WTC11 (cell line): ENCODE data around the gene GRXCR2. TPM values are rescaled to one million over a fixed set of nuclear protein-coding genes. Genes with fewer than 3 reads are reported as not detected.

Source experiments
- ATAC-seq: fragments of 200-7000 bp; cut with Tn5 transposase; 2 replicates; pipeline ENCODE4 v1.10.0; 2021; ENCODE audit warnings: mild to moderate bottlenecking, moderate library complexity
- CTCF ChIA-PET: fragments of 300-600 bp; sonication (Branson Sonifier 250); formaldehyde crosslinking; loops from one replicate; lab custom pipeline; 2021; ENCODE audit warnings: antibody characterized with exemption; lab: Charles Lee
- POLR2A ChIA-PET: fragments of 350-600 bp; sonication (Branson Sonifier 250); formaldehyde crosslinking; loops from one replicate; lab custom pipeline; 2021; ENCODE audit warnings: antibody characterized with exemption; lab: Charles Lee
- DNase-seq: peaks from one replicate; pipeline ENCODE4 v3.0.0; 2021; ENCODE audit warnings: low spot score
- H3K27ac Mint-ChIP-seq: 2 replicates; pipeline ENCODE4 v1.8.0; 2021; ENCODE audit warnings: mixed read lengths
- H3K27me3 Mint-ChIP-seq: 2 replicates; pipeline ENCODE4 v1.8.0; 2021; ENCODE audit warnings: low read depth, mild to moderate bottlenecking, moderate library complexity, mixed read lengths
- H3K36me3 Mint-ChIP-seq: 2 replicates; pipeline ENCODE4 v1.8.0; 2021; ENCODE audit warnings: mixed read lengths
- H3K4me1 Mint-ChIP-seq: 2 replicates; pipeline ENCODE4 v1.8.0; 2022; ENCODE audit warnings: mixed read lengths
- H3K4me3 Mint-ChIP-seq: 2 replicates; pipeline ENCODE4 v1.8.0; 2021; ENCODE audit warnings: mild to moderate bottlenecking, moderate library complexity, mixed read lengths
- H3K9me3 Mint-ChIP-seq: 2 replicates; pipeline ENCODE4 v1.8.0; 2021; ENCODE audit warnings: mixed read lengths
- AFF4 ChIP-seq: sonication (generic); formaldehyde crosslinking; IDR thresholded peaks from 2 replicates; pipeline ENCODE4 v1.8.1; 2023; ENCODE audit warnings: mild to moderate bottlenecking, missing genetic modification reagents, borderline replicate concordance
- CDX4 ChIP-seq: fragments of 250-450 bp; sonication (Bioruptor Pico); IDR thresholded peaks from 2 replicates; pipeline ENCODE4 v1.9.0; 2021; ENCODE audit warnings: moderate library complexity, mild to moderate bottlenecking, inconsistent platforms, borderline replicate concordance
- E2F4 ChIP-seq: sonication (generic); formaldehyde crosslinking; IDR thresholded peaks from 2 replicates; pipeline ENCODE4 v1.8.1; 2022; ENCODE audit warnings: low read depth, mild to moderate bottlenecking, moderate library complexity, missing genetic modification reagents, borderline replicate concordance
- ELF4 ChIP-seq: sonication (generic); formaldehyde crosslinking; IDR thresholded peaks from 2 replicates; pipeline ENCODE4 v1.8.1; 2022; ENCODE audit warnings: low read depth, mild to moderate bottlenecking, moderate library complexity, missing genetic modification reagents
- EMX1 ChIP-seq: fragments of 250-450 bp; sonication (Bioruptor Pico); IDR thresholded peaks from 2 replicates; pipeline ENCODE4 v1.8.0; 2021; ENCODE audit warnings: mild to moderate bottlenecking
- ETV6 ChIP-seq: sonication (generic); formaldehyde crosslinking; IDR thresholded peaks from 2 replicates; pipeline ENCODE4 v1.8.1; 2022; ENCODE audit warnings: mild to moderate bottlenecking, missing genetic modification reagents
- FOXK1 ChIP-seq: sonication (generic); formaldehyde crosslinking; IDR thresholded peaks from 2 replicates; pipeline ENCODE4 v1.8.0; 2022; ENCODE audit warnings: mild to moderate bottlenecking, moderate library complexity, missing genetic modification reagents
- GTF2I ChIP-seq: fragments of 250-450 bp; sonication (Bioruptor Pico); conservative IDR thresholded peaks from 2 replicates; pipeline ENCODE4 v1.4.0; 2021; ENCODE audit warnings: mild to moderate bottlenecking
- HMGA2 ChIP-seq: fragments of 250-450 bp; sonication (Bioruptor Pico); IDR thresholded peaks from 2 replicates; pipeline ENCODE4 v1.4.0; 2021; ENCODE audit warnings: mild to moderate bottlenecking, moderate library complexity
- IRF2 ChIP-seq: sonication (generic); formaldehyde crosslinking; IDR thresholded peaks from 2 replicates; pipeline ENCODE4 v1.8.0; 2022; ENCODE audit warnings: low read depth, missing genetic modification reagents, borderline replicate concordance
- MAX ChIP-seq: sonication (generic); formaldehyde crosslinking; IDR thresholded peaks from 2 replicates; pipeline ENCODE4 v1.8.0; 2022; ENCODE audit warnings: mild to moderate bottlenecking, missing genetic modification reagents
- NR1H2 ChIP-seq: sonication (generic); formaldehyde crosslinking; IDR thresholded peaks from 2 replicates; pipeline ENCODE4 v1.9.0; 2021; ENCODE audit warnings: mild to moderate bottlenecking, moderate library complexity, missing genetic modification reagents
- NR2C2 ChIP-seq: sonication (generic); formaldehyde crosslinking; IDR thresholded peaks from 2 replicates; pipeline ENCODE4 v1.8.0; 2022; ENCODE audit warnings: mild to moderate bottlenecking, missing genetic modification reagents
- NR3C1 ChIP-seq: sonication (generic); formaldehyde crosslinking; conservative IDR thresholded peaks from 2 replicates; pipeline ENCODE4 v1.8.1; 2023; ENCODE audit warnings: low read depth, mild to moderate bottlenecking, missing genetic modification reagents
- PRRX2 ChIP-seq: fragments of 250-450 bp; sonication (Bioruptor Pico); IDR thresholded peaks from 2 replicates; pipeline ENCODE4 v1.8.0; 2021; ENCODE audit warnings: mild to moderate bottlenecking
- RORB ChIP-seq: fragments of 250-450 bp; sonication (Bioruptor Pico); IDR thresholded peaks from 2 replicates; pipeline ENCODE4 v1.9.0; 2021; ENCODE audit warnings: mild to moderate bottlenecking
- SOX15 ChIP-seq: fragments of 250-450 bp; sonication (Bioruptor Pico); IDR thresholded peaks from 2 replicates; pipeline ENCODE4 v1.9.0; 2021; ENCODE audit warnings: mild to moderate bottlenecking
- USF1 ChIP-seq: sonication (generic); formaldehyde crosslinking; IDR thresholded peaks from 2 replicates; pipeline ENCODE4 v1.8.0; 2022; ENCODE audit warnings: mild to moderate bottlenecking, missing genetic modification reagents
- ZNF138 ChIP-seq: sonication (generic); formaldehyde crosslinking; conservative IDR thresholded peaks from 2 replicates; pipeline ENCODE4 v1.8.1; 2022; ENCODE audit warnings: mild to moderate bottlenecking, moderate library complexity, missing genetic modification reagents
- ZNF671 ChIP-seq: fragments of 250-450 bp; sonication (Bioruptor Pico); IDR thresholded peaks from 2 replicates; pipeline ENCODE4 v1.8.0; 2021; ENCODE audit warnings: mild to moderate bottlenecking
- total RNA-seq: library from RNA; stranded (reverse); gene quantifications from 3 replicates; pipeline ENCODE4 v1.2.3, GENCODE V29; 2021
- TF ChIP-seq, protein P1 (sequence below): fragments of 250-450 bp; sonication (Bioruptor Pico); IDR thresholded peaks from 2 replicates; pipeline ENCODE4 v1.9.0; 2021; ENCODE audit warnings: mild to moderate bottlenecking, borderline replicate concordance
- TF ChIP-seq, protein P2 (sequence below): sonication (generic); formaldehyde crosslinking; IDR thresholded peaks from 2 replicates; pipeline ENCODE4 v1.8.0; 2022; ENCODE audit warnings: mild to moderate bottlenecking, missing genetic modification reagents
- TF ChIP-seq, protein P3 (sequence below): sonication (generic); formaldehyde crosslinking; IDR thresholded peaks from 2 replicates; pipeline ENCODE4 v1.8.1; 2023; ENCODE audit warnings: mild to moderate bottlenecking, missing genetic modification reagents

GRXCR2 gene
- total RNA-seq, 1 experiment from 2014 or later, result not detected

DNA sequence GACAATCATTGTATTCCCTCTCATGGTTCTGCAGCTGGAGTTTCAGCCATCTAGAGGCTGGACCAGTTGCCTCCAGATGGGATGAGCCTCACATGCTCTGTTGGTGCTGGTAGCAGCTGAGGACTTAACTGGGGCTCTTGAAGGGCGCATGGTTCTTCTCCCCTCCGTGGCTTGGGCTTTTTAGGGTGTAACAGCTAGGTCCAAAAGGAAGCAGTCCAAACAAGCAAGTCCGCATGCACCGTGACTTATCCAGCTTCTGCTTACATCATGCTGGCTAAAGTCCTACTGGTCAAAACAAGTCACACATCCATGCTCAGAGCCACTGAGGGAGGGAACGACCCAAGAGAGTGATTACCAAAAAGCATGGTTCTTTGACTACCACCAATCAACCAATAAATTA, 31.9 kb upstream of the GRXCR2 start:
- H3K36me3 Mint-ChIP-seq, result 0 out of 2 replicates have a peak, but pooled peaks cover 3% of the 10 kb centered on the region
- TF ChIP-seq NR1H2 (CRISPR knock-in tag) (no peak), EMX1 (no peak), NR3C1 (CRISPR knock-in tag) (no peak), E2F4 (CRISPR knock-in tag) (no peak), ZNF138 (CRISPR knock-in tag) (no peak), PRRX2 (CRISPR knock-in tag) (no peak), RORB (no peak), CDX4 (CRISPR knock-in tag) (no peak), USF1 (CRISPR knock-in tag) (no peak), MAX (CRISPR knock-in tag) (no peak), ELF4 (no peak), IRF2 (no peak), FOXK1 (CRISPR knock-in tag) (no peak)
- TF ChIP-seq, protein P1, sequence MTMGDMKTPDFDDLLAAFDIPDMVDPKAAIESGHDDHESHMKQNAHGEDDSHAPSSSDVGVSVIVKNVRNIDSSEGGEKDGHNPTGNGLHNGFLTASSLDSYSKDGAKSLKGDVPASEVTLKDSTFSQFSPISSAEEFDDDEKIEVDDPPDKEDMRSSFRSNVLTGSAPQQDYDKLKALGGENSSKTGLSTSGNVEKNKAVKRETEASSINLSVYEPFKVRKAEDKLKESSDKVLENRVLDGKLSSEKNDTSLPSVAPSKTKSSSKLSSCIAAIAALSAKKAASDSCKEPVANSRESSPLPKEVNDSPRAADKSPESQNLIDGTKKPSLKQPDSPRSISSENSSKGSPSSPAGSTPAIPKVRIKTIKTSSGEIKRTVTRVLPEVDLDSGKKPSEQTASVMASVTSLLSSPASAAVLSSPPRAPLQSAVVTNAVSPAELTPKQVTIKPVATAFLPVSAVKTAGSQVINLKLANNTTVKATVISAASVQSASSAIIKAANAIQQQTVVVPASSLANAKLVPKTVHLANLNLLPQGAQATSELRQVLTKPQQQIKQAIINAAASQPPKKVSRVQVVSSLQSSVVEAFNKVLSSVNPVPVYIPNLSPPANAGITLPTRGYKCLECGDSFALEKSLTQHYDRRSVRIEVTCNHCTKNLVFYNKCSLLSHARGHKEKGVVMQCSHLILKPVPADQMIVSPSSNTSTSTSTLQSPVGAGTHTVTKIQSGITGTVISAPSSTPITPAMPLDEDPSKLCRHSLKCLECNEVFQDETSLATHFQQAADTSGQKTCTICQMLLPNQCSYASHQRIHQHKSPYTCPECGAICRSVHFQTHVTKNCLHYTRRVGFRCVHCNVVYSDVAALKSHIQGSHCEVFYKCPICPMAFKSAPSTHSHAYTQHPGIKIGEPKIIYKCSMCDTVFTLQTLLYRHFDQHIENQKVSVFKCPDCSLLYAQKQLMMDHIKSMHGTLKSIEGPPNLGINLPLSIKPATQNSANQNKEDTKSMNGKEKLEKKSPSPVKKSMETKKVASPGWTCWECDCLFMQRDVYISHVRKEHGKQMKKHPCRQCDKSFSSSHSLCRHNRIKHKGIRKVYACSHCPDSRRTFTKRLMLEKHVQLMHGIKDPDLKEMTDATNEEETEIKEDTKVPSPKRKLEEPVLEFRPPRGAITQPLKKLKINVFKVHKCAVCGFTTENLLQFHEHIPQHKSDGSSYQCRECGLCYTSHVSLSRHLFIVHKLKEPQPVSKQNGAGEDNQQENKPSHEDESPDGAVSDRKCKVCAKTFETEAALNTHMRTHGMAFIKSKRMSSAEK, result no peak
- TF ChIP-seq, protein P2, sequence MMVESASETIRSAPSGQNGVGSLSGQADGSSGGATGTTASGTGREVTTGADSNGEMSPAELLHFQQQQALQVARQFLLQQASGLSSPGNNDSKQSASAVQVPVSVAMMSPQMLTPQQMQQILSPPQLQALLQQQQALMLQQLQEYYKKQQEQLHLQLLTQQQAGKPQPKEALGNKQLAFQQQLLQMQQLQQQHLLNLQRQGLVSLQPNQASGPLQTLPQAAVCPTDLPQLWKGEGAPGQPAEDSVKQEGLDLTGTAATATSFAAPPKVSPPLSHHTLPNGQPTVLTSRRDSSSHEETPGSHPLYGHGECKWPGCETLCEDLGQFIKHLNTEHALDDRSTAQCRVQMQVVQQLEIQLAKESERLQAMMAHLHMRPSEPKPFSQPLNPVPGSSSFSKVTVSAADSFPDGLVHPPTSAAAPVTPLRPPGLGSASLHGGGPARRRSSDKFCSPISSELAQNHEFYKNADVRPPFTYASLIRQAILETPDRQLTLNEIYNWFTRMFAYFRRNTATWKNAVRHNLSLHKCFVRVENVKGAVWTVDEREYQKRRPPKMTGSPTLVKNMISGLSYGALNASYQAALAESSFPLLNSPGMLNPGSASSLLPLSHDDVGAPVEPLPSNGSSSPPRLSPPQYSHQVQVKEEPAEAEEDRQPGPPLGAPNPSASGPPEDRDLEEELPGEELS (CRISPR knock-in tag), result no peak
- peaks cover 4% of the 10 kb centered on the region for H3K4me1 Mint-ChIP-seq
- peaks cover 12% of the 10 kb centered on the region for H3K9me3 Mint-ChIP-seq
- POLR2A ChIA-PET, result no interaction called here
- H3K4me3 Mint-ChIP-seq, result no peak overlapping the region
- CTCF ChIA-PET, result interaction anchor here (4.0 kb wide), 1 partner anchor 16 kb away, joined by 15 read pairs; no protein-coding TSS in a partner anchor
- peaks cover 2% of the 10 kb centered on the region; the same call in 1 of the 2 replicates for H3K27me3 Mint-ChIP-seq
- DNase-seq, result no peak
- ATAC-seq, result no peak
- H3K27ac Mint-ChIP-seq, result no peak overlapping the region

DNA sequence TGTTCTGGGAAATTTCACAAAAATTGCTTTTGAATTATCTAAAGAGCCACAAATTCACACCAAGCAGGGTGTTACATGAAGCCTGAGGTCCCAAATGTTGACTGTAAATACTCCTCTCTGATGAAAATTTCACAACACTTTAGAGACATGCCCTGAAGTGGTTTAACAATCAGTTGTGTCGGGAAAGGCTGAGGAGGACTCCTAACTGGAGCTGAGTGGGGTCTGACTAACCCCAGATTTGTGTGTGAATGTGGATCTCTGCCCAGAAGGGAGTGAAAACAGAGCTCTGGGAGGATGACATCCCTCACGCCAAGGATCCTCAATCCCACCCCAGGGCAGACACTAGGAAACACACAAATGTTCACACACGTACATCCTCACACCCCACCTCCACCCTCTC, 31.1 kb upstream of the GRXCR2 start:
- ChIA-PET CTCF (interaction anchor here (1.0 to 4.0 kb wide), 2 partner anchors 8 to 15 kb away, joined by 3 to 15 read pairs; no protein-coding TSS in a partner anchor), POLR2A (no interaction called here)
- no peak for DNase-seq
- Mint-ChIP-seq H3K36me3 (0 out of 2 replicates have a peak, but pooled peaks cover 3% of the 10 kb centered on the region), H3K4me1 (peaks cover 7% of the 10 kb centered on the region), H3K4me3 (no peak overlapping the region), H3K27ac (no peak overlapping the region), H3K27me3 (peaks cover 2% of the 10 kb centered on the region; the same call in 1 of the 2 replicates), H3K9me3 (peaks cover 21% of the 10 kb centered on the region)
- no peak for ATAC-seq
- TF ChIP-seq AFF4, result no peak
- no peak for TF ChIP-seq NR2C2 (CRISPR knock-in tag)
- TF ChIP-seq, protein P3, sequence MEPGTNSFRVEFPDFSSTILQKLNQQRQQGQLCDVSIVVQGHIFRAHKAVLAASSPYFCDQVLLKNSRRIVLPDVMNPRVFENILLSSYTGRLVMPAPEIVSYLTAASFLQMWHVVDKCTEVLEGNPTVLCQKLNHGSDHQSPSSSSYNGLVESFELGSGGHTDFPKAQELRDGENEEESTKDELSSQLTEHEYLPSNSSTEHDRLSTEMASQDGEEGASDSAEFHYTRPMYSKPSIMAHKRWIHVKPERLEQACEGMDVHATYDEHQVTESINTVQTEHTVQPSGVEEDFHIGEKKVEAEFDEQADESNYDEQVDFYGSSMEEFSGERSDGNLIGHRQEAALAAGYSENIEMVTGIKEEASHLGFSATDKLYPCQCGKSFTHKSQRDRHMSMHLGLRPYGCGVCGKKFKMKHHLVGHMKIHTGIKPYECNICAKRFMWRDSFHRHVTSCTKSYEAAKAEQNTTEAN (CRISPR knock-in tag), result no peak
- no peak for TF ChIP-seq SOX15 (CRISPR knock-in tag)
- no peak for TF ChIP-seq HMGA2 (CRISPR knock-in tag)
- no peak for TF ChIP-seq ZNF671 (CRISPR knock-in tag)
- TF ChIP-seq GTF2I, result no peak
- no peak for TF ChIP-seq ETV6
